Uterus (tissue), 2 donors: Measurements from ENCODE around the gene KLF15.

Experiments
- CTCF ChIP-seq, 4 experiments: fragments of 200-600 bp in 2 of 4; fragments of 450-650 bp in 2 of 4; sonication (generic) in 2 of 4; IDR thresholded peaks; one replicate each; pipeline ENCODE4 v1.5.1; 2016 to 2019; ENCODE audit warnings: antibody characterized with exemption in 4 of 4, mild to moderate bottlenecking in 2 of 4, moderate library complexity in 1 of 4
- POLR2A ChIP-seq, 2 donors: fragments of 450-650 bp; IDR thresholded peaks; one replicate each; pipeline ENCODE4 v1.6.1; 2016; ENCODE audit warnings: antibody characterized with exemption in 2 of 2, mild to moderate bottlenecking in 1 of 2, moderate library complexity in 1 of 2

- TF ChIP-seq CTCF (IDR thresholded peaks at IDR 0.05) (no peak), POLR2A (IDR thresholded peaks at IDR 0.05) (no peak)
Observed at GRCh38 chr3:126305427-126305826, 51.8 kb downstream of the KLF15 start.
